Ovary (tissue), 3 donors: ENCODE data around the gene KIF16B.

ENCODE experiments used
- EP300 ChIP-seq: sonication (generic); formaldehyde crosslinking; IDR thresholded peaks from one replicate; pipeline ENCODE4 v1.6.1; 2017; ENCODE audit warnings: antibody characterized with exemption
- POLR2A ChIP-seq: fragments of 450-650 bp; IDR thresholded peaks from one replicate; pipeline ENCODE4 v1.6.1; 2017; ENCODE audit warnings: antibody characterized with exemption, mild to moderate bottlenecking, moderate library complexity
- TF ChIP-seq, protein P1 (sequence below), 3 donors: fragments of 450-650 bp in 2 of 3; fragments of 200-600 bp in 1 of 3; IDR thresholded peaks; one replicate each; pipeline versions ENCODE4 v1.5.1 to v1.8.0; 2016 to 2022; ENCODE audit warnings: antibody characterized with exemption in 3 of 3, mild to moderate bottlenecking in 1 of 3
- donor health status: DM: no; HTN: no; CAD: no.

- TF ChIP-seq, protein P1, sequence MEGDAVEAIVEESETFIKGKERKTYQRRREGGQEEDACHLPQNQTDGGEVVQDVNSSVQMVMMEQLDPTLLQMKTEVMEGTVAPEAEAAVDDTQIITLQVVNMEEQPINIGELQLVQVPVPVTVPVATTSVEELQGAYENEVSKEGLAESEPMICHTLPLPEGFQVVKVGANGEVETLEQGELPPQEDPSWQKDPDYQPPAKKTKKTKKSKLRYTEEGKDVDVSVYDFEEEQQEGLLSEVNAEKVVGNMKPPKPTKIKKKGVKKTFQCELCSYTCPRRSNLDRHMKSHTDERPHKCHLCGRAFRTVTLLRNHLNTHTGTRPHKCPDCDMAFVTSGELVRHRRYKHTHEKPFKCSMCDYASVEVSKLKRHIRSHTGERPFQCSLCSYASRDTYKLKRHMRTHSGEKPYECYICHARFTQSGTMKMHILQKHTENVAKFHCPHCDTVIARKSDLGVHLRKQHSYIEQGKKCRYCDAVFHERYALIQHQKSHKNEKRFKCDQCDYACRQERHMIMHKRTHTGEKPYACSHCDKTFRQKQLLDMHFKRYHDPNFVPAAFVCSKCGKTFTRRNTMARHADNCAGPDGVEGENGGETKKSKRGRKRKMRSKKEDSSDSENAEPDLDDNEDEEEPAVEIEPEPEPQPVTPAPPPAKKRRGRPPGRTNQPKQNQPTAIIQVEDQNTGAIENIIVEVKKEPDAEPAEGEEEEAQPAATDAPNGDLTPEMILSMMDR (IDR thresholded peaks at IDR 0.05): no peak
- no peak for TF ChIP-seq POLR2A
- no peak for TF ChIP-seq EP300
These were observed 32.0 kb downstream of the KIF16B start for GRCh38 chr20:16541226-16541625.
